ENCODE data around the gene TMEM163. TPM values are rescaled to one million over a fixed set of nuclear protein-coding genes. Genes with fewer than 3 reads are reported as not detected.
"Not testable (repeated sequence)": the region's sequence is repeated elsewhere in the genome, so short reads cannot be mapped to it uniquely, and the experiment has no call there.

The TMEM163 gene
- total and polyA plus RNA-seq, 2 donors: 5.0 TPM

- not testable (repeated sequence) for H3K4me3 ChIP-seq (ENCODE audit: low read length in 2 of 2); H3K36me3 ChIP-seq (ENCODE audit: control insufficient read depth in 2 of 2, insufficient read depth in 2 of 2, low read length in 1 of 2); DNase-seq (ENCODE audit: low read depth in 6 of 9, low spot score in 9 of 9); H3K27me3 ChIP-seq (ENCODE audit: control insufficient read depth in 2 of 2, insufficient read depth in 1 of 2, low read length in 1 of 2); H3K4me1 ChIP-seq (ENCODE audit: control insufficient read depth in 2 of 2, insufficient read depth in 2 of 2, low read length in 2 of 2); H3K27ac ChIP-seq (ENCODE audit: low read depth in 1 of 2, low read length in 1 of 2); H3K9me3 ChIP-seq (ENCODE audit: control insufficient read depth in 2 of 2, insufficient read depth in 1 of 2, low read length in 1 of 2)
- WGBS: 93% methylated on average over 8 of the region's 8 CpGs
These were observed 33.2 kb upstream of the TMEM163 start for GRCh38 chr2:134751981-134752380.

DNA sequence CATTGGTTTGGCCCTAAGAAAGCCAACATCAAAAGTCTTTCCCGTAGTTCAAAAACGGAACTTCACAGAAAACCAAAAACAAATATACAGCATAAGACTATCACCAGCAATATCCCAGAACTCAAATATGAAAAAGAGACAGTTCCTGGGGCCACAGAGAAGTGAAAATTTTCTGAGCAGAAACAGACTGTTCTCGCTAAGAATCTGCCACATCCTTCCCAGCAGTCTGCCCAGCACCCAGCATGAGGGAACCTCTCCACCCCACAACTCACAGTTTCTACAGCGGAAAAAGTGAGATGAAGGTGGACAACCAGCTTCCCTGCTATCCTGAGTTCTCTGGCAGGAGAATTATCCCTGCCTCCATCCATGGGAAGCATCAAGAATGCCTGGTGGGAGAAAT, 26.7 kb upstream of the TMEM163 start:
- Histone ChIP-seq H3K4me3 (ENCODE audit: low read length in 2 of 2) (no peak overlapping the region), H3K27me3 (ENCODE audit: control insufficient read depth in 2 of 2, insufficient read depth in 1 of 2, low read length in 1 of 2) (no peaks in the 10 kb centered on the region), H3K27ac (ENCODE audit: low read depth in 1 of 2, low read length in 1 of 2) (peak overlapping the region in 1 of 2 donors; percentile 52), H3K9me3 (ENCODE audit: control insufficient read depth in 2 of 2, insufficient read depth in 1 of 2, low read length in 1 of 2) (no peaks in the 10 kb centered on the region), H3K4me1 (ENCODE audit: control insufficient read depth in 2 of 2, insufficient read depth in 2 of 2, low read length in 2 of 2) (peaks cover 4 to 5% of the 10 kb centered on the region in 2 donors), H3K36me3 (ENCODE audit: control insufficient read depth in 2 of 2, insufficient read depth in 2 of 2, low read length in 1 of 2) (no peaks in the 10 kb centered on the region)
- DNase-seq (ENCODE audit: low read depth in 6 of 9, low spot score in 9 of 9): no peak
- WGBS: 78% methylated on average over 4 of the region's 4 CpGs

DNA sequence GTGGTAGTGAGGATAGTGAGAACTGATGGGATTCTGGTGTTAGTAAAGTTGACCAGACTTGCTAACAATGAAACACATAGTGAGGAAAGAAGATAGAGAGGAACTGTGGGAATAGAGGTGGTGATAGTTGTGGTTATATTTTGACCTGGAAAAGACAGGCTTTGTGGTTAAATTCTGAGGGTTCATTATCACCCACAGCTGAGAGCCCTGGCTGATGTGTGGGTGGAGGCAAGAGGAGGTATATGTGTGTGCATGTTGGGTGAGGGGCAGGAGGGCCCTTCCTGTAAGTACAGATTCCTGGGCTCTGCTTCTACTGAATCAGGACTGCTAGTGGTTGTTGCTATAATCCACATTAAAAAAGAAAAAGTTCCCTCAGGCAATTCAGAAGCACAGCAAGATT, 26.2 kb upstream of the TMEM163 start:
- H3K9me3 ChIP-seq (ENCODE audit: control insufficient read depth in 2 of 2, insufficient read depth in 1 of 2, low read length in 1 of 2): no peaks in the 10 kb centered on the region
- no peak overlapping the region for H3K27ac ChIP-seq (ENCODE audit: low read depth in 1 of 2, low read length in 1 of 2)
- H3K4me3 ChIP-seq (ENCODE audit: low read length in 2 of 2): no peak overlapping the region
- H3K4me1 ChIP-seq (ENCODE audit: control insufficient read depth in 2 of 2, insufficient read depth in 2 of 2, low read length in 2 of 2): peaks cover 5 to 6% of the 10 kb centered on the region in 2 donors
- peak in 1 of 9 donors; percentile 37 for DNase-seq (ENCODE audit: low read depth in 6 of 9, low spot score in 9 of 9)
- no peaks in the 10 kb centered on the region for H3K36me3 ChIP-seq (ENCODE audit: control insufficient read depth in 2 of 2, insufficient read depth in 2 of 2, low read length in 1 of 2)
- no peaks in the 10 kb centered on the region for H3K27me3 ChIP-seq (ENCODE audit: control insufficient read depth in 2 of 2, insufficient read depth in 1 of 2, low read length in 1 of 2)

DNA sequence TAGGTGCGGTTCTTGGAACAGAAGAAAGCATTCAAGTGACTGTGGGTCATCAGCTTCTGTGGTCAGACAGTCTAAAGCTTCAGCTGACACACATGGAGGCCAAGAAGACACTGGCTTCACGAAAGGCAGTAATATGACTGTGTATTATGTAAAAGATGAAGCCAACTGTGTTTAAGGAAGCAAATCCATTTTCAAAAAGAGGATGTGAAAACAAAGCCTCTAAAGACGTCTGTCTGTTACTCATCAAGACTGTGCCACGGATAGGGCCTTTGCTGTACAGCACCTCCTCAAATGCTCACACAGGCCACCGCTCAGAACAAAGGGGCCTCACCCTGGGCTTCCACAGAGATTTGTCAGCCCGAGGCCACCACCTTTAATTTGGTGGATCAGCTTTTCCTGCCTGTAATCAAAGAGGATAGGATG, 21.1 kb upstream of the TMEM163 start:
- peak in 1 of 9 donors; percentile 54 for DNase-seq (ENCODE audit: low read depth in 6 of 9, low spot score in 9 of 9)
- Histone ChIP-seq H3K4me1 (ENCODE audit: control insufficient read depth in 2 of 2, insufficient read depth in 2 of 2, low read length in 2 of 2) (peaks cover 2 to 25% of the 10 kb centered on the region in 2 donors), H3K9me3 (ENCODE audit: control insufficient read depth in 2 of 2, insufficient read depth in 1 of 2, low read length in 1 of 2) (no peaks in the 10 kb centered on the region), H3K4me3 (ENCODE audit: low read length in 2 of 2) (no peak overlapping the region), H3K27me3 (ENCODE audit: control insufficient read depth in 2 of 2, insufficient read depth in 1 of 2, low read length in 1 of 2) (no peaks in the 10 kb centered on the region), H3K36me3 (ENCODE audit: control insufficient read depth in 2 of 2, insufficient read depth in 2 of 2, low read length in 1 of 2) (no peaks in the 10 kb centered on the region), H3K27ac (ENCODE audit: low read depth in 1 of 2, low read length in 1 of 2) (peak overlapping the region in 1 of 2 donors; percentile 28)
- WGBS: 44% methylated on average over 6 of the region's 6 CpGs

DNA sequence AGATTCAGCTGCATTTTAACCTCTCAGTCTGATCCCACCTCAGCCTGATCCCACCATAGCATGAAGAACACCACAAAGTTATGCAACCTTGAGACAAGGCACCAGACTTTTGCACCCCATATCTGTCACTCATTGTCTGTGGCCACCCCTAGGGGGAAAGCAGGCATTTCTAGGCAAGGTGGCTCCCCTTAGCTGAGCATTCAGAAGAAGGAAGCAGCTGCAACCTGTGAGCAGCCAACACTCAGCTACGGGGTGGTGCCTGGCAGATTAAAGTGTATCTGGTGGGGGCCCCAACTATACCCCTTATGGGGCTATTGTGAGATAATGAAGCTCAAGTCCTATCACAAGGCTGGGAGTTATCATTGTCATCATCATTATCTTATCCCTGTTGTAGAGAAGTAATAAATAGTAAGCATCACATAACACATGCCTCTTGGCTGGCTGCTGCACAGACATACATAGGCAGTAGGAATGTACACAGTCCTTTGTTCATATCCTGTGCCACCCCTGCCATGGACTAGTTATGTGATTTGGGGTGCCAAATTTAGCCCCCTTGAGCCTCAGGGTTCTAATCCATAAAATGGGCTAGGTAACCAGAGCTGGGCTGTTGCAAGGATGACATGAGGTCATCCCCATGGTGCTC, 20.6 kb upstream of the TMEM163 start:
- 9% methylated on average over 1 of the region's 1 CpG for WGBS
- Histone ChIP-seq H3K27ac (ENCODE audit: low read depth in 1 of 2, low read length in 1 of 2) (peak overlapping the region in 1 of 2 donors; percentile 28), H3K36me3 (ENCODE audit: control insufficient read depth in 2 of 2, insufficient read depth in 2 of 2, low read length in 1 of 2) (no peaks in the 10 kb centered on the region), H3K27me3 (ENCODE audit: control insufficient read depth in 2 of 2, insufficient read depth in 1 of 2, low read length in 1 of 2) (no peaks in the 10 kb centered on the region), H3K9me3 (ENCODE audit: control insufficient read depth in 2 of 2, insufficient read depth in 1 of 2, low read length in 1 of 2) (no peaks in the 10 kb centered on the region), H3K4me1 (ENCODE audit: control insufficient read depth in 2 of 2, insufficient read depth in 2 of 2, low read length in 2 of 2) (peaks cover 0 to 25% of the 10 kb centered on the region in 2 donors), H3K4me3 (ENCODE audit: low read length in 2 of 2) (no peak overlapping the region)
- DNase-seq (ENCODE audit: low read depth in 6 of 9, low spot score in 9 of 9): peak in 2 of 9 donors; percentile 30 to 77

DNA sequence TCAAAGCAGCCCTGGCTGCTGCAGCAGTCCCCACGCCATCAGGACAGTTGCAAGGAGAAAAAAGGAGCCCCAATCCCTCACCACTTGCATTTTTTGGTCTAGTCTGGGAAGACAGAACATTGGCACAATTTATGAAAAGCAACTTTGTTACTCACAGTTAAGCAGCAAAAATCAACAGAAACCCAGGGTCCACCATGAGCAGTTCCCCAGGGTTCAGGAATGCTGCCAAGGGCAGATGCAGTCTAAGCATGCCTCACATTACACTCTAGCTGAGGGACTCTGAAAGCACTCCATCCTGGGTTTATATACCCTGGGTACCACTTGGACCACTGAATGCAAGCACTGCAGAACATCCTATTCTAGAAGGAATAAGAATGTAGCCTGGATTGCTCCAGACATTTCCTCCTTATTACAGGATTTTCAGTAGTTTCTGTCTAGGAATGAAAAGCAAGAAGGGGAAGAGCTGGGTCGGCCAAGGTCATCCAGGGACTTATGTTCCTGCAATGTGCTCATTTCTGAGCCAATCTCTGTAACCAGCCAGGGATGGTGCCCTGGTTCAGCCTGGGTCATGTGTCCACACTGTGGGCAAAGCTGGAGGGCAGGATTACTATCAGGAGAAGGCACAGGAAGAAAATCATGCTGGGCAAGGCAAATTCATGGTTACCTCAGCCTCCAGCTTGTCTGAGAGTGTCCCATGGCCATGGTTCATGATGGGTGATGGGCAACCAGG, 19.5 kb upstream of the TMEM163 start:
- 93% methylated on average over 2 of the region's 2 CpGs for WGBS
- no peak overlapping the region for H3K4me3 ChIP-seq (ENCODE audit: low read length in 2 of 2)
- H3K27ac ChIP-seq (ENCODE audit: low read depth in 1 of 2, low read length in 1 of 2): no peak overlapping the region
- no peaks in the 10 kb centered on the region for H3K27me3 ChIP-seq (ENCODE audit: control insufficient read depth in 2 of 2, insufficient read depth in 1 of 2, low read length in 1 of 2)
- H3K9me3 ChIP-seq (ENCODE audit: control insufficient read depth in 2 of 2, insufficient read depth in 1 of 2, low read length in 1 of 2): no peaks in the 10 kb centered on the region
- peaks cover 0 to 25% of the 10 kb centered on the region in 2 donors for H3K4me1 ChIP-seq (ENCODE audit: control insufficient read depth in 2 of 2, insufficient read depth in 2 of 2, low read length in 2 of 2)
- DNase-seq (ENCODE audit: low read depth in 6 of 9, low spot score in 9 of 9): no peak
- H3K36me3 ChIP-seq (ENCODE audit: control insufficient read depth in 2 of 2, insufficient read depth in 2 of 2, low read length in 1 of 2): no peaks in the 10 kb centered on the region

DNA sequence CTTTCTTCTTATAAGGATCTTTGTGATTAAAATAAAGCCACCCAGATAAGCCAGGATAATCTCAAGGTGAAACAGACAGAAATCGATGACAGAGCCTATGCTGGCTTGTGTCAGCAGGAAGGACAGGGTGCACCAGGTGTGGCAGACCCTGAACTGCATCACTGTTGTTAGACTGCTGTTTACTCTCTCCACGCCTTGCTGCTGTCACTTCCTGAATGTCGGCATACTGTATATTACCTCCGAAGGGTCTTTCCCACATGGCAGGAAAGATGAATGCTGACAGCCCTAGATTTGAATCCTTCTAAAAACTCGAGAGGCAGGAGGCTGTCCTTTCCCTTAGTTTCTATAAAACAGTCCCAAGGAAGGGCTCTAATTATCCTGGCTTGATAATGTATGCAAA, 18.9 kb upstream of the TMEM163 start:
- Histone ChIP-seq H3K4me1 (ENCODE audit: control insufficient read depth in 2 of 2, insufficient read depth in 2 of 2, low read length in 2 of 2) (peaks cover 0 to 25% of the 10 kb centered on the region in 2 donors), H3K9me3 (ENCODE audit: control insufficient read depth in 2 of 2, insufficient read depth in 1 of 2, low read length in 1 of 2) (no peaks in the 10 kb centered on the region), H3K4me3 (ENCODE audit: low read length in 2 of 2) (no peak overlapping the region), H3K36me3 (ENCODE audit: control insufficient read depth in 2 of 2, insufficient read depth in 2 of 2, low read length in 1 of 2) (no peaks in the 10 kb centered on the region), H3K27me3 (ENCODE audit: control insufficient read depth in 2 of 2, insufficient read depth in 1 of 2, low read length in 1 of 2) (no peaks in the 10 kb centered on the region), H3K27ac (ENCODE audit: low read depth in 1 of 2, low read length in 1 of 2) (no peak overlapping the region)
- 83% methylated on average over 5 of the region's 5 CpGs for WGBS
- DNase-seq (ENCODE audit: low read depth in 6 of 9, low spot score in 9 of 9): no peak

DNA sequence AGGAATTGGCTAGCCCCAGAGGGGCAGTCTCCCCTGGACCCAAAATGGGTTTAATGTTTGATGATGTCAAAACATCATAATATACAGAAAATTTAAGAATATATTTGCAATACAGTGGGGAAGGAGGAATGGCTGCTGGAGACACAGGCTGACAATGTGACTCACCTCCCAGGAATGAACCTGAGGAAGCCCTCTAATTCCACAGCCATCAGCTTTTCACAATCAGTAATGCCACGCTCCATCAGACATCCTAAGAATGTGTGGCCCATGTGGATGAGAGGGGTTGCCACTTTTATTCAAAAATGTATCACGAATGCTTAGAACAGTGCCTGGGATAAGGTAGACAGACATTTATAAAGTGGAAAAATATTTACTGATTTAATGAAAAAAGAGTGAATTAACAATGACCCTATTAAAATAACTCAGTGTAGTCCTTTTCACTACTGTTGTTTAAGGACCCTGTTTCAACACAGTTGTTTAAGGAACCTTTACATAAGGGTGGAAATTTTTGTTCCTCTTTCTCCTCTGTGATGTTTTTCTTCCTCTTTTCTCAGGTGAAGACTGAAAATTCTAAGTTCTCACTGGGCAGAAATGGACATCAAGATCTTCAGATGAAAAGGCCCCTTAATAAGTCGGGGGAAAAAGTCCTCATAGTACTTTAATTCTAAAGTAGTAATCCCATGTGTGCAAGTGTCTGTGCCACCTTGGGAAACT, 17.5 kb upstream of the TMEM163 start:
- Histone ChIP-seq H3K4me3 (ENCODE audit: low read length in 2 of 2) (no peak overlapping the region), H3K9me3 (ENCODE audit: control insufficient read depth in 2 of 2, insufficient read depth in 1 of 2, low read length in 1 of 2) (no peaks in the 10 kb centered on the region), H3K36me3 (ENCODE audit: control insufficient read depth in 2 of 2, insufficient read depth in 2 of 2, low read length in 1 of 2) (no peaks in the 10 kb centered on the region), H3K27me3 (ENCODE audit: control insufficient read depth in 2 of 2, insufficient read depth in 1 of 2, low read length in 1 of 2) (no peaks in the 10 kb centered on the region), H3K27ac (ENCODE audit: low read depth in 1 of 2, low read length in 1 of 2) (no peak overlapping the region), H3K4me1 (ENCODE audit: control insufficient read depth in 2 of 2, insufficient read depth in 2 of 2, low read length in 2 of 2) (peaks cover 0 to 25% of the 10 kb centered on the region in 2 donors)
- 55% methylated on average over 3 of the region's 3 CpGs for WGBS
- no peak for DNase-seq (ENCODE audit: low read depth in 6 of 9, low spot score in 9 of 9)

GRCh38 chr2:134728163-134728562, 9.4 kb upstream of the TMEM163 start:
- Histone ChIP-seq H3K4me3 (ENCODE audit: low read length in 2 of 2) (no peak overlapping the region), H3K4me1 (ENCODE audit: control insufficient read depth in 2 of 2, insufficient read depth in 2 of 2, low read length in 2 of 2) (no peaks in the 10 kb centered on the region), H3K27me3 (ENCODE audit: control insufficient read depth in 2 of 2, insufficient read depth in 1 of 2, low read length in 1 of 2) (peaks cover 3 to 4% of the 10 kb centered on the region in 2 donors), H3K27ac (ENCODE audit: low read depth in 1 of 2, low read length in 1 of 2) (no peak overlapping the region), H3K36me3 (ENCODE audit: control insufficient read depth in 2 of 2, insufficient read depth in 2 of 2, low read length in 1 of 2) (no peaks in the 10 kb centered on the region), H3K9me3 (ENCODE audit: control insufficient read depth in 2 of 2, insufficient read depth in 1 of 2, low read length in 1 of 2) (no peaks in the 10 kb centered on the region)
- WGBS: 97% methylated on average over 3 of the region's 3 CpGs
- DNase-seq (ENCODE audit: low read depth in 6 of 9, low spot score in 9 of 9): no peak

Data from thymus (tissue), 11 donors.